Osteoblast (primary cell): ENCODE results near the gene CRHR2. TPM values are rescaled to one million over a fixed set of nuclear protein-coding genes. Genes with fewer than 3 reads are reported as not detected.
A peak's percentile ranks its signal among the peaks of the same experiment; 100 is the strongest.

Experiments used
- DNase-seq: peaks from one replicate; pipeline ENCODE4 v3.0.0; 2011; ENCODE audit warnings: low spot score, mixed read lengths; ENCODE audit not compliant: insufficient read length; ENCODE audit errors: missing footprints
- H2AFZ ChIP-seq: 2 replicates; pipeline ENCODE4 v1.6.0; 2011; ENCODE audit warnings: mild to moderate bottlenecking, low read length
- H3K27ac ChIP-seq: 2 replicates; pipeline ENCODE4 v1.5.1; 2011; ENCODE audit warnings: mild to moderate bottlenecking, low read depth, low read length, moderate library complexity
- H3K27me3 ChIP-seq: 2 replicates; pipeline ENCODE4 v1.6.0; 2012; ENCODE audit warnings: mild to moderate bottlenecking, control low read depth, inconsistent platforms, low read length, moderate library complexity; ENCODE audit not compliant: insufficient read depth
- H3K36me3 ChIP-seq: 2 replicates; pipeline ENCODE4 v1.5.1; 2011; ENCODE audit warnings: mild to moderate bottlenecking, low read length, control low read depth, moderate library complexity; ENCODE audit not compliant: insufficient read depth
- H3K4me1 ChIP-seq: 2 replicates; pipeline ENCODE4 v1.5.1; 2011; ENCODE audit warnings: mild to moderate bottlenecking, low read length, control low read depth, moderate library complexity; ENCODE audit not compliant: insufficient read depth
- H3K4me2 ChIP-seq: 2 replicates; pipeline ENCODE4 v1.6.0; 2011; ENCODE audit warnings: mild to moderate bottlenecking, low read length; ENCODE audit not compliant: insufficient read depth
- H3K4me3 ChIP-seq: fragments of 200-600 bp; sonication (generic); 3 replicates; pipeline ENCODE4 v1.5.1; 2012; ENCODE audit warnings: mild to moderate bottlenecking, low read length, inconsistent platforms; ENCODE audit not compliant: insufficient read depth
- H3K79me2 ChIP-seq: 2 replicates; pipeline ENCODE4 v1.6.0; 2012; ENCODE audit warnings: mild to moderate bottlenecking, low read length, control low read depth, inconsistent platforms; ENCODE audit not compliant: insufficient read depth
- H3K9me3 ChIP-seq: 2 replicates; pipeline ENCODE4 v1.5.1; 2011; ENCODE audit warnings: low read depth, low read length, control low read depth
- H4K20me1 ChIP-seq: 2 replicates; pipeline ENCODE4 v1.6.0; 2012; ENCODE audit warnings: mild to moderate bottlenecking, low read length, control low read depth; ENCODE audit not compliant: insufficient read depth
- total RNA-seq: library from RNA; depleted of rRNA; stranded (reverse); fragments of >200 nt; gene quantifications from 2 replicates; pipeline ENCODE4 v1.2.3, GENCODE V29; 2012
- TF ChIP-seq, protein P1 (sequence below): IDR thresholded peaks from 2 replicates; pipeline ENCODE4 v1.5.1; 2011; ENCODE audit warnings: mild to moderate bottlenecking, low read depth, low read length, moderate library complexity; ENCODE audit errors: extremely low read depth

Gene CRHR2
- total RNA-seq, result not detected in 2 replicates

GRCh38 chr7:30682212-30683083, at the start of gene CRHR2:
Gene CRHR2, minus strand, starts transcription at chr7:30682456. Its CDS starts 176 bp downstream, at chr7:30682280.
- Histone ChIP-seq H3K36me3 (no peaks in the 10 kb centered on the region), H3K27ac (no peak within 1 kb of the TSS), H3K4me3 (no peak within 1 kb of the TSS), H3K27me3 (peaks cover 71% of the 10 kb centered on the region), H2AFZ (no peak within 1 kb of the TSS), H3K9me3 (no peaks in the 10 kb centered on the region), H3K4me1 (no peaks in the 10 kb centered on the region), H4K20me1 (no peaks in the 10 kb centered on the region), H3K4me2 (no peak within 1 kb of the TSS), H3K79me2 (no peaks in the 10 kb centered on the region)
- TF ChIP-seq, protein P1, sequence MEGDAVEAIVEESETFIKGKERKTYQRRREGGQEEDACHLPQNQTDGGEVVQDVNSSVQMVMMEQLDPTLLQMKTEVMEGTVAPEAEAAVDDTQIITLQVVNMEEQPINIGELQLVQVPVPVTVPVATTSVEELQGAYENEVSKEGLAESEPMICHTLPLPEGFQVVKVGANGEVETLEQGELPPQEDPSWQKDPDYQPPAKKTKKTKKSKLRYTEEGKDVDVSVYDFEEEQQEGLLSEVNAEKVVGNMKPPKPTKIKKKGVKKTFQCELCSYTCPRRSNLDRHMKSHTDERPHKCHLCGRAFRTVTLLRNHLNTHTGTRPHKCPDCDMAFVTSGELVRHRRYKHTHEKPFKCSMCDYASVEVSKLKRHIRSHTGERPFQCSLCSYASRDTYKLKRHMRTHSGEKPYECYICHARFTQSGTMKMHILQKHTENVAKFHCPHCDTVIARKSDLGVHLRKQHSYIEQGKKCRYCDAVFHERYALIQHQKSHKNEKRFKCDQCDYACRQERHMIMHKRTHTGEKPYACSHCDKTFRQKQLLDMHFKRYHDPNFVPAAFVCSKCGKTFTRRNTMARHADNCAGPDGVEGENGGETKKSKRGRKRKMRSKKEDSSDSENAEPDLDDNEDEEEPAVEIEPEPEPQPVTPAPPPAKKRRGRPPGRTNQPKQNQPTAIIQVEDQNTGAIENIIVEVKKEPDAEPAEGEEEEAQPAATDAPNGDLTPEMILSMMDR, result no peak
- no peak for DNase-seq

DNA sequence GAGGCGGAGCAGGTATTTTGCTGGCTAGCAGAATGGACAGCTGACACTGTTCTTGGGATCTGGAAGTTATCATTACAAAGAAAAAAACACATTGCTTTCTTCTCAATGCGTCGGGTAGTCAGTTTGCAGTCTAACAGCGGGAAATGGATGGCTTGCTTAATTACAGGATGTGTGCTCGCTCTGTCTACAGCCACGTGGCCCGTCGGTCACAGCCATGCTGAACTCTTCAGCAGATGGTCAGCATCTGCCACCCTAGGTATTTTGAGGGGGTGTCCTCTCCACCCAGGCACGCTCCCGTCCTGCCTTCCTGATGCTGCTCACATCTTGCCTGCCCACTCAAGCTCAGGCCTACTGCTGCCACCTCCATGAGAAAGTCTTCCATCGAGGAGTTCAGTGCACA, 49.3 kb upstream of the CRHR2 start:
- no peaks in the 10 kb centered on the region for H4K20me1 ChIP-seq
- peak; percentile 73 for DNase-seq
- H3K79me2 ChIP-seq, result no peaks in the 10 kb centered on the region
- H3K9me3 ChIP-seq, result no peaks in the 10 kb centered on the region
- no peaks in the 10 kb centered on the region for H3K36me3 ChIP-seq
- no peaks in the 10 kb centered on the region for H3K4me1 ChIP-seq
- no peak overlapping the region for H2AFZ ChIP-seq
- peaks cover 42% of the 10 kb centered on the region for H3K27me3 ChIP-seq
- no peak overlapping the region for H3K27ac ChIP-seq
- H3K4me3 ChIP-seq, result no peak overlapping the region
- no peak overlapping the region for H3K4me2 ChIP-seq
- TF ChIP-seq, protein P1, result no peak

- peaks cover 36% of the 10 kb centered on the region for H3K27me3 ChIP-seq
- TF ChIP-seq, protein P1, result no peak
- no peaks in the 10 kb centered on the region for H3K36me3 ChIP-seq
- H3K27ac ChIP-seq, result no peak overlapping the region
- no peaks in the 10 kb centered on the region for H3K79me2 ChIP-seq
- H3K4me3 ChIP-seq, result no peak overlapping the region
- H4K20me1 ChIP-seq, result no peaks in the 10 kb centered on the region
- H3K4me1 ChIP-seq, result no peaks in the 10 kb centered on the region
- H3K4me2 ChIP-seq, result no peak overlapping the region
- DNase-seq, result peak; percentile 43
- no peaks in the 10 kb centered on the region for H3K9me3 ChIP-seq
- no peak overlapping the region for H2AFZ ChIP-seq
These were observed 48.7 kb upstream of the CRHR2 start for GRCh38 chr7:30730996-30731395.

DNA sequence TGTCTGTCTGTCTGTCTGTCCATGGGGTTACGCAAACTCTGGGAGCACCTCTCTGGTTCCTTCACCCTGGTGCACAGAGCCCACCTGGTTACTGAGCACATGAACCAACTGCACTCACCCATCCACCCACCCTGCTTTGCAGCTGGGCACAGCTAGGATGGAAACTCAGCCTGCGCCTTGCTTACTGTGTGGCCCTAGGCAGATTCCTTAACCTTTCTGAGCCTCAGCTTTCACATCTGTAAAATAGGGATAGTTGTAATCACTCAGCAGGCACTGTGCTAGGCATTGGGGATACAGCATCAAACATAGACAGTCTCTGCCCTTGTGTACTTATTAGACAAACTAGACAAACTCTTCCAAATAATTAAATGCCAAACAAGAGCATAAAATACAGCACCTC, 47.8 kb upstream of the CRHR2 start:
- Histone ChIP-seq H3K27ac (no peak overlapping the region), H4K20me1 (no peaks in the 10 kb centered on the region), H3K4me1 (no peaks in the 10 kb centered on the region), H3K9me3 (no peaks in the 10 kb centered on the region), H3K27me3 (peaks cover 39% of the 10 kb centered on the region), H3K36me3 (no peaks in the 10 kb centered on the region), H2AFZ (no peak overlapping the region), H3K4me2 (no peak overlapping the region), H3K4me3 (no peak overlapping the region), H3K79me2 (no peaks in the 10 kb centered on the region)
- TF ChIP-seq, protein P1, result no peak
- DNase-seq, result no peak
